RWPE1 (cell line): ENCODE data around the gene INF2.

Source experiments
- CTCF ChIA-PET: fragments of 350-600 bp; sonication (Branson Sonifier 250); formaldehyde crosslinking; extraction: SDS; loops from one replicate; lab custom pipeline; 2021; lab: Yijun Ruan, JAX
- POLR2A ChIA-PET: fragments of 400-600 bp; formaldehyde crosslinking; extraction: SDS; loops from one replicate; lab custom pipeline; 2020; ENCODE audit warnings: antibody characterized with exemption; ENCODE audit not compliant: low non-redundant PET; lab: Yijun Ruan, JAX
- DNase-seq: peaks from one replicate; pipeline ENCODE4 v3.0.0; 2012; ENCODE audit warnings: low spot score
- H3K27ac ChIP-seq: fragments of 450-650 bp; 2 replicates; pipeline ENCODE4 v1.5.1; 2017
- TF ChIP-seq, protein P1 (sequence below): fragments of 450-650 bp; conservative IDR thresholded peaks from 2 replicates; pipeline ENCODE4 v1.5.1; 2017; ENCODE audit warnings: low read depth, mild to moderate bottlenecking

The INF2 gene

GRCh38 chr14:104732931-104733681, 43.7 kb downstream of the INF2 start:
- ChIA-PET CTCF (interaction anchor here (0.6 to 2.0 kb wide), 2 partner anchors 10 to 102 kb away, joined by 4 to 8 read pairs; partner anchors contain the start of gene ADSS1), POLR2A (interaction anchor here (0.6 kb wide), 2 partner anchors 8 to 73 kb away, joined by 3 to 6 read pairs; no protein-coding TSS in a partner anchor)
- TF ChIP-seq, protein P1, sequence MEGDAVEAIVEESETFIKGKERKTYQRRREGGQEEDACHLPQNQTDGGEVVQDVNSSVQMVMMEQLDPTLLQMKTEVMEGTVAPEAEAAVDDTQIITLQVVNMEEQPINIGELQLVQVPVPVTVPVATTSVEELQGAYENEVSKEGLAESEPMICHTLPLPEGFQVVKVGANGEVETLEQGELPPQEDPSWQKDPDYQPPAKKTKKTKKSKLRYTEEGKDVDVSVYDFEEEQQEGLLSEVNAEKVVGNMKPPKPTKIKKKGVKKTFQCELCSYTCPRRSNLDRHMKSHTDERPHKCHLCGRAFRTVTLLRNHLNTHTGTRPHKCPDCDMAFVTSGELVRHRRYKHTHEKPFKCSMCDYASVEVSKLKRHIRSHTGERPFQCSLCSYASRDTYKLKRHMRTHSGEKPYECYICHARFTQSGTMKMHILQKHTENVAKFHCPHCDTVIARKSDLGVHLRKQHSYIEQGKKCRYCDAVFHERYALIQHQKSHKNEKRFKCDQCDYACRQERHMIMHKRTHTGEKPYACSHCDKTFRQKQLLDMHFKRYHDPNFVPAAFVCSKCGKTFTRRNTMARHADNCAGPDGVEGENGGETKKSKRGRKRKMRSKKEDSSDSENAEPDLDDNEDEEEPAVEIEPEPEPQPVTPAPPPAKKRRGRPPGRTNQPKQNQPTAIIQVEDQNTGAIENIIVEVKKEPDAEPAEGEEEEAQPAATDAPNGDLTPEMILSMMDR: no peak
- DNase-seq: peak; percentile 71
- H3K27ac ChIP-seq: peak overlapping the region; percentile 99

DNA sequence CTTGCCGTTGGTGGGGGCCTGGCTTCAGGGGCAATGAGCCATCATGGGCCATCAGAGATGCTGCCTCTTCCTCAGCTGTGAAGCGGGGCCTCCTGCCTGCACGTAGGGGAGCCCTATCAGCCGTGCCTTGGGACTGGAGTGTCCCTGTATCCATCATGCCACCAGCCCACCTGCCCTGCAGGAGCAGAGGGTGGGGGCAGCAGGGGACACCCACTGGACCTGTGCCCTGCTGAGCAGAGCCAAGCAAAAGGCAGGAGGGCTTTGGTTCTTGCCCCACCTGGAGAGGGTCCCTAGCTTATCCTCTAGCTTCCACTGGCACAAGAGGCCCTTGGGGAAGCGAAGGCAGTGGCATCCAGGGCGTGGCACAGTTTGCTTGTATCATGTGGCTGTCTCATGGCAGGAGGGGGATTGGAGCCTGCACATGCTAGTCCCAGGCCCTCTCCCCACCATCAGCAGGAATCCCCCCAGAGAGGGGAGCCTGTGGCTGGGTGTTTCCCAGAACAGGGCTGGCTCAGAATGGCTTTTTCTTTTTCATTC, 44.7 kb downstream of the INF2 start:
- TF ChIP-seq, protein P1: no peak
- DNase-seq: no peak
- ChIA-PET CTCF (interaction anchor here (2.0 kb wide), 1 partner anchor 11 kb away, joined by 8 read pairs; the partner anchor contains the start of gene ADSS1), POLR2A (no interaction called here)
- peak overlapping the region; percentile 99 for H3K27ac ChIP-seq

- POLR2A ChIA-PET: no interaction called here
- H3K27ac ChIP-seq: peak overlapping the region; percentile 99
- CTCF ChIA-PET: no interaction called here
- DNase-seq: no peak
- TF ChIP-seq, protein P1: no peak
Measured at GRCh38 chr14:104734601-104734990, 45.2 kb downstream of the INF2 start.

DNA sequence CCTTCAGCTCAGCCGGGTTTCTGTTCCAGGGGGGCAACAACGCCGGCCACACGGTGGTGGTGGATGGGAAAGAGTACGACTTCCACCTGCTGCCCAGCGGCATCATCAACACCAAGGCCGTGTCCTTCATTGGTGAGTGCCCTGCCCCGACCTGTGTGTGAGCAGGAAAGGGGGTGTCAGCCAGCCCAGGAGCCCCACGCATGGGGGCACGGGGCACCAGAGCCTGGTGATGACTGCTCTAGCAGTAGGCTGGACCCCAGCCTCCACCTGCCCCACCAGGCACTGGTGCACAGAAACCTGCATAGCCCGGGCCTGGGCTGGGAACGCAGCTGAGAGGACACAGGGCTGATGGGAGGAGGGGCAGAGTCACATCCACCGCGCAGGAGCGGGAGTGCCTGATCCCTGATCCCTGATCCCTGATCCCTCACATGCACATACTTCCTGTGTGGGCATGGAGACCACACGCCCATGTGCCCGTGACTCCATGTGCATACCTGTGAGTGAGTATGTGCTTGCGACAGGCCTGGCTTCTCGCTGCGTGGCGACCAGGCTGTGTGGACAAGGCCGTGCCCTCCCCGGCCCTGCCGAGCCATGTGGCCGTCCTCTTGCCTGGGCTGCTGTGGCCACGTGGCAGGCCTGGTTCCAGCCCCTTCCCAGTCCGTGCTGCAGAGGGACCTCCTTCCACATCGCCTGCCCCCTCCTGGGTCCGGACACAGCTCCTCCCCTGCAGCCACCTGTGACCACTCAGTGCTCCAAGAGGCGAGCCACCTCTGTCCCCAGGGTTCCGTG, 45.8 kb downstream of the INF2 start:
- CTCF ChIA-PET: interaction anchor here (1.7 to 2.0 kb wide), 2 partner anchors 9 to 12 kb away, joined by 7 to 9 read pairs; partner anchors contain the start of gene ADSS1

GRCh38 chr14:104735830-104736642, 46.6 kb downstream of the INF2 start:
- peak overlapping the region; percentile 99 for H3K27ac ChIP-seq
- CTCF ChIA-PET: interaction anchor here (0.6 to 2.0 kb wide), 3 partner anchors 9 to 13 kb away, joined by 4 to 9 read pairs (median 7); partner anchors contain the start of gene ADSS1
- POLR2A ChIA-PET: interaction anchor here (1.0 kb wide), 2 partner anchors 11 to 19 kb away, joined by 3 to 4 read pairs; no protein-coding TSS in a partner anchor
- DNase-seq: no peak
- TF ChIP-seq, protein P1: no peak

More for the DNA sequence above, 45.8 kb downstream of the INF2 start:
- TF ChIP-seq, protein P1: no peak
- peak overlapping the region; percentile 99 for H3K27ac ChIP-seq
- DNase-seq: no peak
- POLR2A ChIA-PET: no interaction called here
